Skin of body (tissue), 2 donors: Measurements from ENCODE around the gene ELFN2. TPM values are rescaled to one million over a fixed set of nuclear protein-coding genes. Genes with fewer than 3 reads are reported as not detected.
"Not testable (repeated sequence)": the region's sequence is repeated elsewhere in the genome, so short reads cannot be mapped to it uniquely, and the experiment has no call there.

Experiments used
- DNase-seq: peaks from one replicate; lab custom pipeline; 2025; lab: John Stamatoyannopoulos, UW
- total RNA-seq: library from RNA; depleted of rRNA; stranded (reverse); fragments of >200 nt; gene quantifications from one replicate; pipeline ENCODE4 v1.2.3, GENCODE V29; 2014

Gene ELFN2
- total RNA-seq, result 0.30 TPM

GRCh38 chr22:37427135-37427710, at the start of gene ELFN2:
ELFN2 (minus strand) TSS chr22:37427479; CDS start chr22:37375534, 51,945 bp downstream.
- DNase-seq, result no peak

GRCh38 chr22:37476389-37477329, 49.4 kb upstream of the ELFN2 start:
- no peak for DNase-seq

GRCh38 chr22:37474447-37475090, 47.3 kb upstream of the ELFN2 start:
- DNase-seq, result no peak

- DNase-seq, result no peak
These were observed 46.2 kb upstream of the ELFN2 start for GRCh38 chr22:37473437-37473946.

GRCh38 chr22:37472418-37473006, 45.2 kb upstream of the ELFN2 start:
- DNase-seq, result no peak

GRCh38 chr22:37471727-37472417, 44.6 kb upstream of the ELFN2 start:
- DNase-seq, result no peak

- no peak for DNase-seq
These were observed 42.8 kb upstream of the ELFN2 start for GRCh38 chr22:37470087-37470445.

- DNase-seq, result no peak
These were observed 42.3 kb upstream of the ELFN2 start for GRCh38 chr22:37469416-37470086.

- DNase-seq, result not testable (repeated sequence)
These were observed 41.0 kb upstream of the ELFN2 start for GRCh38 chr22:37468201-37468695.

GRCh38 chr22:37467391-37467955, 40.2 kb upstream of the ELFN2 start:
- DNase-seq, result no peak

GRCh38 chr22:37464181-37464580, 36.9 kb upstream of the ELFN2 start:
- no peak for DNase-seq

GRCh38 chr22:37462983-37463382, 35.7 kb upstream of the ELFN2 start:
- DNase-seq, result no peak

GRCh38 chr22:37462436-37462835, 35.2 kb upstream of the ELFN2 start:
- no peak for DNase-seq

GRCh38 chr22:37461961-37462360, 34.7 kb upstream of the ELFN2 start:
- DNase-seq, result no peak

GRCh38 chr22:37460684-37461083, 33.4 kb upstream of the ELFN2 start:
- DNase-seq, result no peak

- DNase-seq, result no peak
These were observed 31.9 kb upstream of the ELFN2 start for GRCh38 chr22:37459206-37459605.

GRCh38 chr22:37457093-37457893, 30.0 kb upstream of the ELFN2 start:
- no peak for DNase-seq

GRCh38 chr22:37456346-37456745, 29.1 kb upstream of the ELFN2 start:
- DNase-seq, result no peak

- no peak for DNase-seq
These were observed 28.6 kb upstream of the ELFN2 start for GRCh38 chr22:37455896-37456295.
